ENCODE data around the gene SYNGR1.

SYNGR1 gene

DNA sequence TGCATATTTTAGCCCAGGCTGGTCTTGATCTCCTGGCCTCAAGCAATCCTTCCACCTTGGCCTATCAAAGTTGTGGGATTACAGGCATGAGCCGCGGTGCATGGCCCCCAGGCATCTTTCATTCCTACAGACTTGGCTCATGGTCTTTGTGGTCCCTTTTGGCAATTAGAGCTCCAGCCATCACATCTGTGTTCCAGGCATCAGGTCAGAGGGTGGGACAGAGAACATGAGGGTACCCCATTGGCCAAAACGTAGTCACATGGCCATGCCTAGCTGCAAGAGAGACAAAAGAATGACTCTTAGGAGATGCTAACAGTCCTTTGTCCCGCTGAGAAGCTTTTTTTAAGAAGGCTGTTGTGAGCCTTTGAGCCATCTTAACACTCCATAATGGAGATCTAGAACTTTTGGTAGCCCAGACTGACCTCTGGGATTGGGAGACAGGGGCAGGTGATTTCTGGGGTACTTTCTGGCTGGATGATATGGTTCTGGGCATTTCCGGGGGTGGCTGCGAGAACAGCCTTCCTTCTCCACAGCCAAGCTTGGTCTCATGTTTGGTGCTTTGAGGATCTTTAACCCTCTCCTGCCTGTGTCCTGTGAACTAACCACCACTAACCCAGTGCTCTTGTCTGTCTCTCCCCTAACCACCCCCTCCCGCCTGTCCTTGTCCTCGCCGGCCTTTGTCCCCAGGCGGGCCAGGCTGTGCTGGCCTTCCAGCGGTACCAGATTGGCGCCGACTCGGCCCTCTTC lies 31.4 kb downstream of the SYNGR1 start:
- Histone ChIP-seq H3K36me3 (ENCODE audit: control insufficient read depth, insufficient read depth, low read length) (peaks cover 11% of the 10 kb centered on the region), H3K9me3 (ENCODE audit: control insufficient read depth, insufficient read depth, low read length) (no peaks in the 10 kb centered on the region), H3K27me3 (ENCODE audit: control insufficient read depth, insufficient read depth, low read length) (no peaks in the 10 kb centered on the region), H3K4me3 (ENCODE audit: low read depth, low read length) (no peak overlapping the region), H3K4me1 (ENCODE audit: control insufficient read depth, insufficient read depth, low read length) (no peaks in the 10 kb centered on the region), H3K9ac (ENCODE audit: low read depth, low read length) (no peak overlapping the region)

DNA sequence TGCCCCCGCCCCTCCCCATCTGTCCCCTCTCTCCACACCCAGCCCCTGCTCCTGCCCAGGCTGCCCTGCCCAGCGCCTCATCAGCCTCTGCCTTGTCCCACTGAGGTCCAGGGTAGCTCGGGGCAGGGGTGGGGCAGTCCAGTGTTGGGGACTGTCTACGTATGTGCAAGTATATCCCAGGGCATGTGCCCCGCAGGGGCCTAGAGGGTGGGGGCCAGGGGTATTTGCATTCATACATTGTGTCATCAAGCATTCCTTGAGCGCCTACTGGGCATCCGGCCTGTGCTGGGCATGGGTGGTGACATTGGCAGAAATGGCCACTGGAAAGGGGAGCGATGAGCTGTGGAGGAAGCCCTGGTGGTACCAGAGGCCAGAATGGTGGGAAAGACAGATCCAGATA lies 32.1 kb downstream of the SYNGR1 start:
- H3K4me3 ChIP-seq (ENCODE audit: low read depth, low read length), result no peak overlapping the region
- peaks cover 11% of the 10 kb centered on the region for H3K36me3 ChIP-seq (ENCODE audit: control insufficient read depth, insufficient read depth, low read length)
- no peaks in the 10 kb centered on the region for H3K9me3 ChIP-seq (ENCODE audit: control insufficient read depth, insufficient read depth, low read length)
- H3K9ac ChIP-seq (ENCODE audit: low read depth, low read length), result no peak overlapping the region
- H3K4me1 ChIP-seq (ENCODE audit: control insufficient read depth, insufficient read depth, low read length), result no peaks in the 10 kb centered on the region
- no peaks in the 10 kb centered on the region for H3K27me3 ChIP-seq (ENCODE audit: control insufficient read depth, insufficient read depth, low read length)

- Histone ChIP-seq H3K9me3 (ENCODE audit: control insufficient read depth, insufficient read depth, low read length) (no peaks in the 10 kb centered on the region), H3K4me3 (ENCODE audit: low read depth, low read length) (no peak overlapping the region), H3K27me3 (ENCODE audit: control insufficient read depth, insufficient read depth, low read length) (no peaks in the 10 kb centered on the region), H3K36me3 (ENCODE audit: control insufficient read depth, insufficient read depth, low read length) (peaks cover 11% of the 10 kb centered on the region), H3K9ac (ENCODE audit: low read depth, low read length) (no peak overlapping the region), H3K4me1 (ENCODE audit: control insufficient read depth, insufficient read depth, low read length) (no peaks in the 10 kb centered on the region)
These were observed 32.6 kb downstream of the SYNGR1 start for GRCh38 chr22:39382410-39382809.

GRCh38 chr22:39383841-39384625 lies 34.2 kb downstream of the SYNGR1 start:
- peaks cover 3% of the 10 kb centered on the region for H3K27me3 ChIP-seq (ENCODE audit: control insufficient read depth, insufficient read depth, low read length)
- H3K4me1 ChIP-seq (ENCODE audit: control insufficient read depth, insufficient read depth, low read length), result no peaks in the 10 kb centered on the region
- no peaks in the 10 kb centered on the region for H3K36me3 ChIP-seq (ENCODE audit: control insufficient read depth, insufficient read depth, low read length)
- no peak overlapping the region for H3K9ac ChIP-seq (ENCODE audit: low read depth, low read length)
- no peaks in the 10 kb centered on the region for H3K9me3 ChIP-seq (ENCODE audit: control insufficient read depth, insufficient read depth, low read length)
- H3K4me3 ChIP-seq (ENCODE audit: low read depth, low read length), result no peak overlapping the region

DNA sequence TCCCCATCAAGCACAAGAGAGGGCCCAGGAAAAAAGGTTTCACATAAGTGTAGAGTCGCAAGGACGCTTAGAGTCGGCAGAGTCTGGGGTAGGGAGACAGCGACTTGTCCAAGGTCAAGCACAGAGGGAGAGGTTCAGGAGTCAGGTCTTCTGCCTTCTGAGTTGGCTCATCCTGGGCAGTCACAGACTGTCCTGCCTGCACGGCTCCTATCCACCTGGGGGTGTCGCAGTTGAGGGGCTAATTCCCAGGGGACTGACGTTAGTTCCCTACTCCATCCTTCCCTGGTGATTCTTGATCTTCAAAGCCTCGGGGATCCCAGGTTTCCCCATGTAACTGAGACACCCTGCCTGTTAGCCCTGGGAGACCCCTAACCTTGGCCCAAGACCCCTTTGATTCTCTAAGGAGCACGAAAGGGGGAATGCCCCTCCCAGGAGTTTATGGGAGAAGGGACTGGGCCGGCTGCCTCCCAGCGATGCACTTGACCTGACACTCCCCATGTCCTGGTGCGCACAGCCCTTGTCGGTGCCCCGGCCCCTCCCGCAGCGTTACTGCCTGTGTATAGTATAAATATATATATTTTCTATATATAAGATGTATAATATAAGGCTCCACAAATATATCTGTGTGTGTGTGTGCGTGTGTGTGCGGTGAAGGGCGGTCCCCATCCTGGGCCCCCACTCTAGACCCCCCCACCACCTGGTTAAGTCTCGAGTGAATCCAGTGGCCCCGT lies 35.1 kb downstream of the SYNGR1 start:
- Histone ChIP-seq H3K9me3 (ENCODE audit: control insufficient read depth, insufficient read depth, low read length) (no peaks in the 10 kb centered on the region), H3K9ac (ENCODE audit: low read depth, low read length) (no peak overlapping the region), H3K4me1 (ENCODE audit: control insufficient read depth, insufficient read depth, low read length) (no peaks in the 10 kb centered on the region), H3K27me3 (ENCODE audit: control insufficient read depth, insufficient read depth, low read length) (peaks cover 10% of the 10 kb centered on the region), H3K36me3 (ENCODE audit: control insufficient read depth, insufficient read depth, low read length) (no peaks in the 10 kb centered on the region), H3K4me3 (ENCODE audit: low read depth, low read length) (no peak overlapping the region)

GRCh38 chr22:39388261-39389011 lies 38.6 kb downstream of the SYNGR1 start:
- peak overlapping the region; percentile 75 for H3K4me3 ChIP-seq (ENCODE audit: low read depth, low read length)
- H3K4me1 ChIP-seq (ENCODE audit: control insufficient read depth, insufficient read depth, low read length), result no peaks in the 10 kb centered on the region
- H3K27me3 ChIP-seq (ENCODE audit: control insufficient read depth, insufficient read depth, low read length), result peaks cover 14% of the 10 kb centered on the region
- H3K9me3 ChIP-seq (ENCODE audit: control insufficient read depth, insufficient read depth, low read length), result no peaks in the 10 kb centered on the region
- H3K9ac ChIP-seq (ENCODE audit: low read depth, low read length), result no peak overlapping the region
- no peaks in the 10 kb centered on the region for H3K36me3 ChIP-seq (ENCODE audit: control insufficient read depth, insufficient read depth, low read length)

DNA sequence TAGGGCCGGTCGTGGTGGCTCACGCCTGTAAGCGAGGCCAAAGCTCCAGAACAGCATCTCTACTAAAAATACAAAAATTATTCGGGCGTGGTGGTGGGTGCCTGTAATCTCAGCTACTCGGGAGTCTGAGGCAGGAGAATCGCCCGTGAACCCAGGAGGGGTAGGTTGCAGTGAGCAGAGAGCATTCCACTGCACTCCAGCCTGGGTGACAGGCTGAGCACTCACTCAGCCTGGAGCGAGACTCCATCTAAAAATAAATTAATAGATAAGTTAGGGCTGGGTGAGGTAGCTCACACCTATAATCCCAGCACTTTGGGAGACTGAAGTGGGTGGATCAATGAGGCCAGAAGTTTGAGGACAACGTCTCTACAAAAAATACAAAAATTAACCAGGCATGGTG lies 39.6 kb downstream of the SYNGR1 start:
- Histone ChIP-seq H3K27me3 (ENCODE audit: control insufficient read depth, insufficient read depth, low read length) (peaks cover 14% of the 10 kb centered on the region), H3K36me3 (ENCODE audit: control insufficient read depth, insufficient read depth, low read length) (no peaks in the 10 kb centered on the region), H3K9me3 (ENCODE audit: control insufficient read depth, insufficient read depth, low read length) (no peaks in the 10 kb centered on the region), H3K9ac (ENCODE audit: low read depth, low read length) (no peak overlapping the region), H3K4me1 (ENCODE audit: control insufficient read depth, insufficient read depth, low read length) (no peaks in the 10 kb centered on the region), H3K4me3 (ENCODE audit: low read depth, low read length) (no peak overlapping the region)

- Histone ChIP-seq H3K9ac (ENCODE audit: low read depth, low read length) (no peak overlapping the region), H3K27me3 (ENCODE audit: control insufficient read depth, insufficient read depth, low read length) (peaks cover 14% of the 10 kb centered on the region), H3K36me3 (ENCODE audit: control insufficient read depth, insufficient read depth, low read length) (no peaks in the 10 kb centered on the region), H3K4me3 (ENCODE audit: low read depth, low read length) (no peak overlapping the region), H3K9me3 (ENCODE audit: control insufficient read depth, insufficient read depth, low read length) (no peaks in the 10 kb centered on the region), H3K4me1 (ENCODE audit: control insufficient read depth, insufficient read depth, low read length) (no peaks in the 10 kb centered on the region)
These were observed 42.7 kb downstream of the SYNGR1 start for GRCh38 chr22:39392341-39392948.

DNA sequence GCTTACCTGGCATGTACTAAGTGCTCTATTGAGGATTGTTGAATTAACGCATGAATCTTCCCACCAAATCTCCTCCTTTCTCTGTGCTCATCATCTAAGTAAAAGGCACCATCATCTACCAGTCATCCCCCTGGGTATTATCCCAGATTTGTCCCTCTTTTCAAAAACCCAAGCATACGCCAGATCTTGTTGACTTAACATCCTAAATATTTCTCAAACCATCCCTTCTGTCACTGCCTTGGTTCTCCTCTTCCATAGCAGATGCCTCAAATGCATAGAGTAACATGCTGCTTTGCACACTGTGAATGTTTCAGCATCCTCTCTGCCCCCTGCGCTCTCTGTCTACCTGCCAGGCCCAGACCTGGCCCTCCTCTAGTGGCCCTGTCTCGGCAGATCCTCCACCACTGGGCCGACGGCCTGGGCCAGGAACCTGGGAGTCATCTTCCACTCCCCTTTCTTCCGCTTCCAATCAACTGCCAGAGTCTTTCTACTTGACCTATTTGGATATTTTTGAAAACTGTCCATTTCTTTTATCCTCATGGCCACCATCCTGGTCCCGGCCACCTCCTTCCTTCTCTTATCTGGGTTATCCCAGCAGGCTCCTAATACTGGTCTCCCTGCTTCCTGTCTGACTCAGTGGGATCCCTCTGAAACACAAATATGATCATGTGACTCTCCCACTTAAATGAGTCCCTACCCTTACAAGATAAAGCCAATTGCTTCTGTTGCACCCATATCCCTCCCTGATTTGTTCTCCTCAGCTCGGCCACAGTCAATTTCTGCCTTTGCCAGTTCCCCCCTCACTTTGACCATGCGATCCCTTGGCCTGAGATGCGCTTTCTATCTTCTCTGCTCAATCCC lies 46.4 kb downstream of the SYNGR1 start:
- Histone ChIP-seq H3K9me3 (ENCODE audit: control insufficient read depth, insufficient read depth, low read length) (no peaks in the 10 kb centered on the region), H3K4me1 (ENCODE audit: control insufficient read depth, insufficient read depth, low read length) (peaks cover 3% of the 10 kb centered on the region), H3K36me3 (ENCODE audit: control insufficient read depth, insufficient read depth, low read length) (no peaks in the 10 kb centered on the region), H3K27me3 (ENCODE audit: control insufficient read depth, insufficient read depth, low read length) (peaks cover 3% of the 10 kb centered on the region), H3K4me3 (ENCODE audit: low read depth, low read length) (no peak overlapping the region), H3K9ac (ENCODE audit: low read depth, low read length) (no peak overlapping the region)

- Histone ChIP-seq H3K27me3 (ENCODE audit: control insufficient read depth, insufficient read depth, low read length) (peaks cover 3% of the 10 kb centered on the region), H3K9me3 (ENCODE audit: control insufficient read depth, insufficient read depth, low read length) (no peaks in the 10 kb centered on the region), H3K36me3 (ENCODE audit: control insufficient read depth, insufficient read depth, low read length) (no peaks in the 10 kb centered on the region), H3K4me1 (ENCODE audit: control insufficient read depth, insufficient read depth, low read length) (peaks cover 3% of the 10 kb centered on the region), H3K4me3 (ENCODE audit: low read depth, low read length) (no peak overlapping the region), H3K9ac (ENCODE audit: low read depth, low read length) (no peak overlapping the region)
These were observed 47.0 kb downstream of the SYNGR1 start for GRCh38 chr22:39396797-39397195.

Measured in iPS-15b (cell line).